ENCODE measurements around the gene SYNE1.

Gene SYNE1

GRCh38 chr6:152309648-152310047 lies 327.5 kb downstream of the SYNE1 start:
- FAIRE-seq: no peak

GRCh38 chr6:152309006-152309405 lies 328.2 kb downstream of the SYNE1 start:
- FAIRE-seq: no peak

DNA sequence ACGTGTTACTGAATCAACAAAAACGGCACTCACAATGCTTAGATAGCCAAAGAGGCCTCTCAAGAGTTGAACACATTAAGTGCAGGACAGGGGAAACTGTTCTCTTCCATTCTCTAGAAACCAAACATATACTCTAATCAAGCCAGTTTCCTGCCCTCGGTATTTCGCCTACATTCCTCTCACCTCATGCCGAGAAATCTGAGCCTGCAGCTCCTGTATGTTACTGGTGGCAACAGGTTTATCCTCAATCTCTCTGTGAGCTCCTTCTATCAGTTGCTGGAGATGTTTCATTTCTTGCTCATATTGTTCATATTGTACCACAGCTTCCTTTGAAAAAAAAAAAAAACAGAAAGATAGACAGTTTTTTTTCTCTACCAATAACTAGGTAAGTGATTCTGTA lies 328.9 kb downstream of the SYNE1 start:
- no peak for FAIRE-seq

- no peak for FAIRE-seq
Observed at GRCh38 chr6:152305672-152306071, 331.5 kb downstream of the SYNE1 start.

DNA sequence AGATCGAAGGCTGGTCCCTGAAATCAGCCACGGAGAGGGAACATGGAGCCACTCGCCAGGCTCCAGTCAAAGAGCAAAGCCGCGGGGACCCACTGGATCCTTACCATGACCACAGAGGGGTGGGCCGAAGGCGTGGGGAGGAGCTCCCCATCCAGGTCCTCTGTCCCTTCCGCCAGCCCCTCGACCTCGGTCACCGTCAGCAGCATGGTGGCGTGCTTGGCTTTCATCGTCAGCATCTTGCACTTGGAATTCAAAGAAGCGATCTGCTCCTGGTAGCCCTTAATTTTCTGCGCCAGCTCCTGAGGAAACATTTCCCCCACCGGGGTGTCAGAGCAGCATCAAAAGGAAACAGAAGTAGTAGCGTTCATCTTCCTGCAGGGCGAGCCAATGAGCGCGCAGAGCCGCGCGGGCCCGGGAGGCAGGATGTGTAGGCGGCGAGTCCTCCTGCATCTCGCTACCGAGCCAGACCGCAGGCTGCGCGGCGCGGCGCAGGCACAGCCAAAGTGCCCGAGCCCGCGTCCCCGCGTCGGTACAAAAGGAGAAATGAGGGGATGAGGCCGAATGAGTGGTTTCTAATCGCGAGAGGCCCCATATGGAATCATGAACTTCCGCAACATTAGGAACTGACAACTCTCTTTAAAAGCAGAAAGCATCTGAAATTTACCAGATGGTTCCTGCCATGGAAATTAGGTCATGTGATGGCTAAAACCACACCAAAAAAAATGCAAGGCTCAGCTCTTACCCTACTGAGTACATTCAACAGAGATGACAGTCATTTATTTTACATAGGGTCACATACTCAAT lies 335.2 kb downstream of the SYNE1 start:
- no peak for FAIRE-seq

- no peak for FAIRE-seq
Observed at GRCh38 chr6:152301021-152301764, 336.0 kb downstream of the SYNE1 start.

DNA sequence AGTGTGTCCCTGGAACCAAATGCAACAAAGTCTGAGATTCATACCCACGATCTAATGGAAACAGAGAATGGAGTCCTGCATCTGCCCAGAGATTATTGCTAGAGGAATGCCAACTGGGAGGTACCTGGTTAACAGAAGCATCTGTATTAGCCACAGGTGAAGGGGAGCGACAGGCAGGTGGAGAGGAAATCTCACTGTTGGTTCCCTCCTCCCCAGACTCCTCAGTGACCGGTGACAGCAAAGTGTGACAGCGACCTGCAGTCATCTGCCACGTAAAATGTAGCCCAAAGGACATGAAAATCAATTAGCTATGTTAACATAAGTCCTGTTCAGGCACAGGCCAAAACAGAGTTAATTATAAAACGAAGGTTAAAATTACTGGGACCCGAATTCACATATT lies 336.6 kb downstream of the SYNE1 start:
- no peak for FAIRE-seq

DNA sequence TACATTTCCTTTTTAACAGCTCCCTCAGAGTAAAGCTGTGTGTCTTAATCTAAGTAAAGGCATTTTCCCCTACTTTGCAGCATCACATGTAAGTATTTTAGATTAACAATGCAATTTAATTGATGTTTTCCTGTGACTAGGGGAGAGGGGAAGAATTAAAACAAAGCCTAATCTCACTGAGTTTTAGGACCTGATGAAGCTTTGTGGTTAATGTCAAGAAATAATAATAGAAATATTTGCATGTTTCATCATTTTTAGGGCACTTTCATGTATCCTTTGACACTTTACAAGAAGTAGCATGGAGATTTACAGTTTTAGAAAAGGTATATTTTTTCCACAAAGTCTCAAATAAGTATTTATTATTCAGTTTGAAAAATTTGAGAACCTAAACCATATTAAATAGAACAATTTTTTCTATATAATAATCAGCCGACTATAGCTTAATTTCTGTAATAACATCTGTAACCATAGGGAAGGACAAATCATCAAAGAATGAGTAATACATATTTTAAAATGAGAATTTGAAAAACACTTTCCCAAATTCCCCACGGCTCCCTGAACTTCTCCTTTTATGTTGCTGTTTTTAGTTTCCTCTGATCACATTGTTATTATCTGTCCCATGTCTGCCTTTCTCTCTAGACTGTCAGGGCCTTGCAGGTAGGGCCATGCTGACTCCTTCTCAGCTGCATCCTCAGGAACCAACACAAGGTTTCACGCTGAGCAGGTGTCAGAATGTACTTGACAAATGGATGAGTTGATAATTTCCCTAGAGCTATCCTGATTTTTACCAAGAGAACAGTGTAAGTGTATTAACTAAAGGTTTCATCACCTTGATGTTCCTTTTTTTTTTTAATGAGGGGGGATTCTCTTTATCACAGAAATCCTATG lies 338.1 kb downstream of the SYNE1 start:
- no peak for FAIRE-seq

GRCh38 chr6:152298055-152298647 lies 339.0 kb downstream of the SYNE1 start:
- FAIRE-seq: no peak

DNA sequence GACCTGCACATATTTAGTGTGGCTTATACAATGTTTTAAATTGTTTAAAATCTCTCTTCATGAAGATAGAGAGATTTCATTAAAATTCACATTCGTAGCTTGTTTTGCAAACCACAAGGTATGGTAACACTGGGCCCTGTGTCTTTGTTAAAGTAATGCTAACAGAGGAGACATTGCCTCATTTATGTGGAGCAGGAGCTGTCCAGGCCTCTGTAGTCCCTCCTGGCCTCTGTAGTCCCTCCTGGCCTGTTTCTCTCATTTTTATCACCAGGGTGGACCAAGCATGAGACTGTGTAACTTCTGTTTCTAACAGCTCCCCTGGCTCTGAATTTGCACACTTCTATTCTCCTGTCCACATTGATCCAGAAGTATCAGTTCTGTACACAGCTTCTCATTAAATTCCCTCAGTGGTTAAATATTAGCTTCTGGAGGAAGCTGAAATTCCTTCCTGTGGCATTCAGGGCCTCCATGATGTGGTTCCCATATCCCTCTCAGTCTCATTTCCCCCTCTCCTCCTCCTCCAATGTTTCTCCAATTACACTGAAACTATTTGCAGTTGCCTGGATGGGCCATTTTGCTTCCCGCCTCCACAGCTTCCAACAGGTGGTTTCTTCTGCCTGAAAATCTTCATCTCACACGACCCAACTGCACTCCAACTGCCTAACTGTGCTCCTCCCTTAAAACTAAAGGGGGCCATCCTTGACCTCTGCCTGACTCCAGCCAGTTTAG lies 340.4 kb downstream of the SYNE1 start:
- FAIRE-seq: no peak

DNA sequence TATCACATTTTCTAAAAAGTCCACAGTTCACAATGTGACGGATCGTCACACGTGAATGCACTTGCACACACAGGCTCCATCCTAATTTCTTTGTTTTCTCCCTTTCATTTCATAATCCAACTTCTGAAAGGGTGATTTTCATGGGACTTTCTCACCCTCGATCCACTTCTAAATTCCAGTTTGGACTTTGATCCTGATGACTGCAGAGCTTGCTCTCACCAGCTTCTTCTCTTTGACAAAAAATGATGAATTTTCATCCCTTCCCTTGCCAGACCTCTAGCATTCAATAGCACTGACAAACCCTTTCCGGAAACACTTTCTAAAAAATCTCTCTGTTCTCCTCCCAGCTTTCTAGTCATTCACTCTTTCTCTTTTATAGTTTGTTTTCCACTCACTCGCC lies 341.2 kb downstream of the SYNE1 start:
- no peak for FAIRE-seq

DNA sequence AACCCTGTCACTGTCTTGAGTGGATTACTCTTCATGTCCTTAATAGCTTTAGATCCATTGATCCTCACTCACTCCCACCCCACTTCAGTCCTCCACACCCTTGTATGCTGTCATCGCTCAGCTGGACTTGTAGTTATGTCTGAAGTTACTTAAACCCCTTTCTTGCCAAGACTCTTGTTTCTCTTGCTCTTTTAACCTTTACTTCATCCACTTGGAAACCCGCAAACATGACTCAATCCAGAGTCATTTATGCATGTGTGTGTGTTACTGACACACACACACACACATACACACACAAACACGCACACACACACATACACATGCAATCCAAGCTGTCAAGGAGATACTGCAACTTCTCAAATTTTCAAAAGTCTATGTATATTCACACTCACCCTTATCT lies 341.8 kb downstream of the SYNE1 start:
- FAIRE-seq: no peak

GRCh38 chr6:152293404-152293803 lies 343.8 kb downstream of the SYNE1 start:
- FAIRE-seq: no peak

DNA sequence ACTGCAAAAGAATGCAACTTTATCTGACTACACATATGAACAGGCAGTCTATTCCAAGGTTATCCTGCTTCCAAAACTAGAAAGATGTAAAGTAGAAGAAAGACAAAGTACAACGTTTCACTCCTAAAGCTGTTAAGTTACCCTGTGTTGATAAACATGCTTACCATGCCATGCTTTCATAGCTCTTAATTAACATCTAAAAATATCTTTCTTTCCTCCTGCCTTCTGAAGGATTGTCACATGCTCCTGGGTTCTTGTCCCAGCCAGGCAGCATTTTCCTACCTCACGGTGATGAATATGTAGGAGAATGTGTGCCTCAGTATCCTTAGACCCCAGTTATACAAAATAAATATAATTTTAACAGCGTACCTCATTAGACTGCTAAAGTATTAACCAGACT lies 344.6 kb downstream of the SYNE1 start:
- no peak for FAIRE-seq

DNA sequence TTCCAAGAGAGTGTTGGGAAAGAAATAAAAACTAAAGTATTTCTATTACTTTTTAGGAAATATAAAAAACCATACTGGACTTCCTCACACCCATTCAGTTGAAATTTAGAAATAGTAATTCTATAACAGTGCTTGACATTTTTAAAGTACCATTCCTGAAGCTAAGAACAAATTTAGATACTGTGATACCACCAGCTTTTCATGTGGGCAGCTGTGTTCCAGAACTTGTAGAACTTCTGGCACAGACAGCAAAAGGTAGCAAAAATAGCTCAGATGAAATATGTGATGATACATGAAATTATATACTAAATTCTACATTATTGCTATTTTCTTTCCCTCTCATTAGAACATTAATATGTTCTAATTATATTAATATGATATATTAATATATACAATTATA lies 346.5 kb downstream of the SYNE1 start:
- FAIRE-seq: peak; percentile 79

DNA sequence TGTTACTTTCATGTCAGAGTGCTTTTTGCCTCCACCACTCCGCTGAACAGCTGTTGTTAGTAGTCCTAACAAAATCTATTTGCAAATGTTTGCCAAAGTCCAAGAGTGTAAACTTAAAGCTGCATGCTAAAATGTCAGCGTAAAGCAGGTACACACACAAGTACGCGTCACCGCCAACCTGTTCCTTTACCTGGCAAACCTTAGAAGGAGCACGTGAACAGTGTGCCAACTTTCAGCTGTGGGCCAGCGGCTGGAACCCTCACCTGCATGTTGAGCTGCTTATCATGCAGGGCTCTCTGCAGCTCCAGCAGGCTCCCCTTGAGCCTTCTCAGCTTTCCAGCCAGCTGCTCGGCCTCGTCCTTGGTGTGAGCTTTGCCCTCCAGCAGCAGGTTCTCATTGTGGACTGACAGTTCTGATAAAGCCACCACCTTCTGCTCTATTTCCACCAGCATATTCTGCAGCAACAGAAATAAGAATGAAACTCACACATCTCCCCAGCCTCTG lies 359.3 kb downstream of the SYNE1 start:
- no peak for FAIRE-seq

- FAIRE-seq: no peak
Observed at GRCh38 chr6:152273638-152274037, 363.5 kb downstream of the SYNE1 start.

- FAIRE-seq: no peak
Observed at GRCh38 chr6:152273002-152273401, 364.2 kb downstream of the SYNE1 start.

DNA sequence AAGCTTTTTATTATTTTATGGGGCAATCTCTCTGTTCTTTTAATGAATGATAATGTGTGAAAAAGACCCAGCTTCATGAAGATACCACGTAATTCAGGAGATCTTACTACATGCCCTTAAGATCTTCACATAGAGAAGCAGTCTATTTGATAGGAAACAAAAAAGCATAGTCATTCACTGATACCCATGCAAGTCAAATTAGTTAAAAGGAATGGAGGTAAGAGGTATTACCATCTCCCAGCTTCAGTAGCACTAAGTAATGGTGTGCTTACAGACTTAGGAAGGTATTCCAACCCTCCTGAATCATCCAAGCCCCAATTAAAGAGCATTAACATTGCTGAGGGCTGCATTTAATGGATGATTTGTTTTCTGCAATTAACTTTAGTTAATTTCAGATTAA lies 364.7 kb downstream of the SYNE1 start:
- no peak for FAIRE-seq

- FAIRE-seq: no peak
Observed at GRCh38 chr6:152271776-152272464, 365.2 kb downstream of the SYNE1 start.

- no peak for FAIRE-seq
Observed at GRCh38 chr6:152270301-152270925, 366.7 kb downstream of the SYNE1 start.
